Endothelial cell of umbilical vein (primary cell): ENCODE data around the gene TCF7.

Experiments used
- MAX ChIP-seq: IDR thresholded peaks from 2 replicates; pipeline ENCODE4 v1.6.1; 2011; ENCODE audit not compliant: insufficient read depth, insufficient read length
- POLR2A ChIP-seq: IDR thresholded peaks from 2 replicates; pipeline ENCODE4 v1.6.1; 2012; ENCODE audit warnings: low read depth, mild to moderate bottlenecking, control low read depth, low read length

GRCh38 chr5:134161513-134162395 is 47.3 kb downstream of the TCF7 start:
- no peak for TF ChIP-seq POLR2A
- TF ChIP-seq MAX = no peak
